Adrenal gland (tissue), 12 donors: ENCODE measurements around the gene GHR. TPM values are rescaled to one million over a fixed set of nuclear protein-coding genes. Genes with fewer than 3 reads are reported as not detected.

ENCODE experiments used
- DNase-seq, 7 donors: peaks; one replicate each; pipeline ENCODE4 v3.0.0-alpha.2; 2019 to 2020
- H3K27ac ChIP-seq, 5 donors: fragments of 200-600 bp; sonication (generic) in 4 of 5; 1 replicate in 3 of 5; 2 replicates in 2 of 5; pipeline versions ENCODE4 v1.5.1 to v1.8.0; 2016 to 2020; ENCODE audit warnings: mild to moderate bottlenecking in 1 of 5
- H3K27me3 ChIP-seq: fragments of 200-600 bp; 2 replicates; pipeline ENCODE4 v1.8.0; 2021
- H3K36me3 ChIP-seq, 2 donors: fragments of 200-600 bp; replicated peaks in 1 of 2; 1 replicate in 1 of 2; 2 replicates in 1 of 2; pipeline versions ENCODE4 v1.5.1 to v1.8.0; 2018 to 2022
- H3K4me1 ChIP-seq, 2 donors: fragments of 200-600 bp; replicated peaks in 1 of 2; 1 replicate in 1 of 2; 2 replicates in 1 of 2; pipeline versions ENCODE4 v1.5.1 to v1.8.0; 2018 to 2021
- H3K4me3 ChIP-seq, 4 donors: fragments of 200-600 bp; sonication (generic) in 3 of 4; one replicate each; pipeline ENCODE4 v1.5.1; 2016 to 2018
- H3K9me3 ChIP-seq, 3 donors: fragments of 200-600 bp; sonication (generic) in 1 of 3; replicated peaks in 1 of 3; 1 replicate in 2 of 3; 2 replicates in 1 of 3; pipeline versions ENCODE4 v1.5.1 to v1.8.0; 2016 to 2021
- POLR2A ChIP-seq, 2 donors: fragments of 450-650 bp; IDR thresholded peaks; one replicate each; pipeline ENCODE4 v1.6.1; 2017; ENCODE audit warnings: antibody characterized with exemption in 2 of 2, mild to moderate bottlenecking in 2 of 2, moderate library complexity in 1 of 2
- intact Hi-C, 2 donors: fragments of 100-400 bp; cut with DNase I; formaldehyde crosslinking; loops; one replicate each; pipeline versions ENCODE4 v1.14.1 to v1.15.0; 2022 to 2023
- polyA plus RNA-seq, 3 donors: library from polyadenylated mRNA; stranded (reverse); fragments of 200-250 nt in 2 of 3; fragments of 350-450 nt in 1 of 3; fragmentation: Illumina TruSeq in 1 of 3; extraction: RNeasy Lipid Tissue Mini Kit (QIAGEN cat#74804) in 1 of 3; gene quantifications; one replicate each; pipeline ENCODE4 v1.2.3, GENCODE V29; 2013 to 2014
- total RNA-seq, 9 donors: library from RNA; depleted of rRNA in 4 of 9; stranded (reverse); fragments of >200 nt in 4 of 9; fragments of 120-200 nt in 1 of 9; fragmentation: NEBNext Ultra II Directional in 1 of 9; extraction: Animal tissue kit (Norgen Biotek cat#: 25700) in 1 of 9; gene quantifications; one replicate each; pipeline versions ENCODE4 v1.1.0 to v1.2.4, GENCODE V29; 2013 to 2023
- TF ChIP-seq, protein P1 (sequence below), 6 experiments: fragments of 450-650 bp in 4 of 6; fragments of 200-600 bp in 2 of 6; sonication (generic) in 1 of 6; IDR thresholded peaks; 1 replicate in 5 of 6; 2 replicates in 1 of 6; pipeline versions ENCODE4 v1.5.1 to v1.8.0; 2016 to 2021; ENCODE audit warnings: antibody characterized with exemption in 6 of 6, mild to moderate bottlenecking in 2 of 6, moderate library complexity in 1 of 6
- donor health status: healthy with polysubstance abuse.
- donor health status: Bipolar disorder and iron deficiency.
- donor health status: DM: yes; HTN: yes; CAD: no.
- donor health status: DM: no; HTN: no; CAD: no.
- donor health status: DM: no; HTN: no; CAD: no.
- donor health status: DM: yes; HTN: yes; CAD: no.

Gene GHR
- total and polyA plus RNA-seq, 12 donors = 2.9 to 17.1 (median 10.5) TPM

DNA sequence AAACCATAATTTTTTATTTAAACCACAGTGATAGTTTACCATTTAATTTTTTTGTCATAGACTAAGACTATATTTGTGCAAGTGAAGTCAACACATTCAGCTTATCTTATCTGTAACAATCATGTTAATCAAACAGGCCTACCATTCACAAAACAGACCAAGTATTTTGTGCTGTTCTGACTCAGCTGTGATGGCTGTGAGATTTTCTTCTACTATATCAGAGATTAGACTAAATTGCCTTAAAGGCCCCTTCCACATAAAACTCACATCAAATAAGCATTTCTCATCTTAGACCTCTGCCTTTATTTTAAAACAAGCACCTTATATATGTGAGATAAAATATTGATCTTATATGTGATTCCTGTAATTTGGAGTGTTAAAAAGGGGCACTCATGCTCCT lies 346.8 kb downstream of the GHR start:
- intact Hi-C loops = loop anchor here in 1 of 2 donors (10.0 kb wide), 1 partner anchor 115 kb away; no protein-coding TSS in a partner anchor
- no peak for TF ChIP-seq POLR2A (IDR thresholded peaks at IDR 0.05)
- TF ChIP-seq, protein P1, sequence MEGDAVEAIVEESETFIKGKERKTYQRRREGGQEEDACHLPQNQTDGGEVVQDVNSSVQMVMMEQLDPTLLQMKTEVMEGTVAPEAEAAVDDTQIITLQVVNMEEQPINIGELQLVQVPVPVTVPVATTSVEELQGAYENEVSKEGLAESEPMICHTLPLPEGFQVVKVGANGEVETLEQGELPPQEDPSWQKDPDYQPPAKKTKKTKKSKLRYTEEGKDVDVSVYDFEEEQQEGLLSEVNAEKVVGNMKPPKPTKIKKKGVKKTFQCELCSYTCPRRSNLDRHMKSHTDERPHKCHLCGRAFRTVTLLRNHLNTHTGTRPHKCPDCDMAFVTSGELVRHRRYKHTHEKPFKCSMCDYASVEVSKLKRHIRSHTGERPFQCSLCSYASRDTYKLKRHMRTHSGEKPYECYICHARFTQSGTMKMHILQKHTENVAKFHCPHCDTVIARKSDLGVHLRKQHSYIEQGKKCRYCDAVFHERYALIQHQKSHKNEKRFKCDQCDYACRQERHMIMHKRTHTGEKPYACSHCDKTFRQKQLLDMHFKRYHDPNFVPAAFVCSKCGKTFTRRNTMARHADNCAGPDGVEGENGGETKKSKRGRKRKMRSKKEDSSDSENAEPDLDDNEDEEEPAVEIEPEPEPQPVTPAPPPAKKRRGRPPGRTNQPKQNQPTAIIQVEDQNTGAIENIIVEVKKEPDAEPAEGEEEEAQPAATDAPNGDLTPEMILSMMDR (IDR thresholded peaks at IDR 0.05) = no peak
- H3K27ac ChIP-seq = no peak overlapping the region

More for the DNA sequence above, 346.8 kb downstream of the GHR start:
- H3K4me1 ChIP-seq = peaks cover 0 to 5% of the 10 kb centered on the region in 2 donors
- no peaks in the 10 kb centered on the region for H3K9me3 ChIP-seq
- no peak overlapping the region for H3K4me3 ChIP-seq
- H3K36me3 ChIP-seq = no peaks in the 10 kb centered on the region
- H3K27me3 ChIP-seq = no peaks in the 10 kb centered on the region
- DNase-seq = no peak
